Glomerular endothelial cell (primary cell): Measurements from ENCODE around the gene ANKRD44. TPM values are rescaled to one million over a fixed set of nuclear protein-coding genes. Genes with fewer than 3 reads are reported as not detected.

Experiments
- DNase-seq: peaks from one replicate; pipeline ENCODE4 v3.0.0-alpha.2; 2011; ENCODE audit warnings: low read depth, low spot score; ENCODE audit errors: extremely low read depth
- total RNA-seq: library from RNA; depleted of rRNA; stranded (reverse); fragments of >200 nt; gene quantifications from 2 replicates; pipeline ENCODE4 v1.2.3, GENCODE V29; 2015

ANKRD44 gene
- total RNA-seq, 1 donor from 2014 or later, result 11.6 TPM

DNA sequence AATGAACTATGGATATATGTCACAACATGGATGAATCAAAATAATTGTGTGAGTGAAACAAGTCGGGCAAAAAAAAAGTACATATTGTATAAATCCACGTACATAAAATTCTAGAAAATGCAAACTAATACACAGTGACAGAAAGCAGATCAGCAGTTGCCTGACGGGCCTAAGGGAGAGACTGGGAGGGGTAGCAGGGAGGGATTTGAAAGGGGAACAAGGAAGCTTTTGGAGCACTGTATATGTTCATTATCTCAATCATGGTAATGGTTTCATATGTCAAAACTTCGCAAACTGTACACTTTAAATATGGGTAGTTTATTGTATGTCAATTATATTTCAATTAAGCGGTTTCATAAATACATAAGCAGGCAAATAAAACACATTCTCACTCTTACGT is 153.8 kb downstream of the ANKRD44 start:
- DNase-seq, result no peak

DNA sequence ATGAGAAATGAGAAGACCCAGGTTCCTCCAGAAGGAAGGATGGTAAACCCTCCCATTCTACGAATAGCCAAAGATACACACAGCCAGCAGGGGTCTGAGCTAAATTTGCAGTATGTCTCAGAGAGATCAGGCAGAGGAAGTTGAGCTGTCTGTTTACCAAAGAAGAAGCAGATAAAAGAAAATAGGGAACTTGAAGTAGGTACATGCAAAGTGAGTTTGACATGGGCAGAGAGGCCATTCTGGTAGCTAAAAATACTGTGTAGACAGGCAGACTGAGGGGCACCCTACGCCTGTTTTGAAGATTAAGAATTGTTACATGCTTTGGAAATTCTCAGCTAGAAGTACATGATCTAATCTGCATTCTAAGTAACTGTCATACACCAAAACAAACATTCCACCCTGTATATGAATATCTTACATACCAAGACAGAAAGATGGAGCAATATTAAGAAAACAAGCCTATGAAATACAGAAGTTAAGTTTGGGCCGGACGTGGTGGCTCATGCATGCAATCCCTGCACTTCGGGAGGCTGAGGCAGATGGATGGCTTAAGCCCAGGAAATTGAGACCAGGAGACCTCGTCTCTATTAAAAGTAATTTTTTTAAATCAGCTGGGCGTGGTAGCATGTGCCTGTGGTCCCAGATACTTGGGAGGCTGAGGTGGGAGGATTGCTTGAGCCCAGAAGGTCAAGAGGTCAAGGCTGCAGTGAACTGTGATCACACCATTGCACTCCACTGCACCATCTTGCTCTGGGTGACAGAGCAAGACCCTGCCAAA is 157.9 kb downstream of the ANKRD44 start:
- DNase-seq, result no peak

DNA sequence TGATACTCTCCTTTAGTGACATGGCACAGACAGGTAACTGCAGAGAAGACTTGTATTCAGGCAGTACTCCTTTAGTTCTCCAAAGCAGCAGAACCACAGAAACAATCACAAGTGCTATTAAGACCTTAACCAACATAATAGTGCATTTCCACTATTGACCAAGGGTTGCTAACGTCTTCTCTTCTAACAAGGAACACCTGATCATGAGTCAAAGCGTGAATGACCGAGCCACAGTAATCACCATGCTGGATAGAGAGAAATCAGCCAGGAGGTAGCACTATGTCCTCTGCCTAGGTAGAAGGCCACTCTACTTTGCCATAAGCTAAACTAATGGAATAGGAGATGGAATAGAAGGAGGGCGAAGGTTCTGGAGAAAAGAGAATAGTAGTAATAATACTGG is 161.0 kb downstream of the ANKRD44 start:
- no peak for DNase-seq

DNA sequence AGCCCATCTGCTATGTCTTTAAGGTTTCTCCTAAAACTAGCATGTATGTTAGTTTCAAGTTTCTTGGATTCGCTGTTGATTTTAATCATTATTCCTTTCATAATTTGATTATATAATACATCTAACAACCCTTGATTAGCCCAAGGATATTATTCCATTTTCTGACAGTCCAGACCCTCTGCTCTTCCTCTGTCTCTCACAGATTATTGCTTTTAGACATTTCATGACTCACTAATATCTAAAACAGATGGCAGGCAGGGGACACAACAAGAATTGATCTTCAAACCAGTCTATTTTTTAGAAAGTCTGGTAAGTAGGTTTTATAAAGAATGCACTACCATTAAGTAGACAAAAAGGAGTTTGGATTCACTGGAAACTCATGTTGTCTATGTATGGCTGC is 162.2 kb downstream of the ANKRD44 start:
- no peak for DNase-seq

DNA sequence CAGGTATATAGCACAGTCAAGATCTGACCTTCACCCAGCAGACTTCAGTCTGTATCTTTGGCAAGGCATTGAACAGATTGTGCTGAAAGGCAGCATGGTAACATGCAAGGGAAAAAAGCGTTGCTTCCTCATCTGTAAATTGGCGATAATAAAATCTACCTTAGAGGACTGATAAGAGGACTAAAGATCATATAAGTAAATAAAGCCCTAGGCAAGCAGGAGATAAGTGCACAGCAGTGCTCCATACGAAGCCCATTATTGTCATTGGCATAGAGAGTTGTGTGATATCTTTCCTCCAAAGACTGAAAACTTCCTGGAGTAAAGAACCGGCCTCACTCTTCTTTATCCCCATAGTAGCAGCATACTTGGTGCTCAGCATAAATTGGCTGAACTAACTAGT is 162.6 kb downstream of the ANKRD44 start:
- no peak for DNase-seq

DNA sequence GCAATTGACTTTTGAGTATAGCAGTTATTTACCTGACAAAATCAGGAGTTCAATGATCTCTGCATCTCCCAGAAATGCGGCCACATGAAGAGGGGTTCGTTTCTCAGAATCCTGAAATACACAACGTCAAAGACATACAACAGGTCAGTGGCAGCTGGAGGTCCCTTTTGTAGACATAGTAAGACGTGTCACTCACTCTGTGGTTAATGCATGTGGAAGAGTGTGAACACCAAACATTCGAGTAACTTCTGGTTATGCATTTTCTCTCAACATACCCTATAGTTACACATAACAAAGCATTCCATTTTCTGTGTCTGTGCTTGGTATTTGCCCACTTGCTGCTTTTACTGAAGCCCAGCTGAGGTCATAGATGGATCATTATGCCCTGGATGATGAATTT is 163.6 kb downstream of the ANKRD44 start:
- DNase-seq, result no peak

DNA sequence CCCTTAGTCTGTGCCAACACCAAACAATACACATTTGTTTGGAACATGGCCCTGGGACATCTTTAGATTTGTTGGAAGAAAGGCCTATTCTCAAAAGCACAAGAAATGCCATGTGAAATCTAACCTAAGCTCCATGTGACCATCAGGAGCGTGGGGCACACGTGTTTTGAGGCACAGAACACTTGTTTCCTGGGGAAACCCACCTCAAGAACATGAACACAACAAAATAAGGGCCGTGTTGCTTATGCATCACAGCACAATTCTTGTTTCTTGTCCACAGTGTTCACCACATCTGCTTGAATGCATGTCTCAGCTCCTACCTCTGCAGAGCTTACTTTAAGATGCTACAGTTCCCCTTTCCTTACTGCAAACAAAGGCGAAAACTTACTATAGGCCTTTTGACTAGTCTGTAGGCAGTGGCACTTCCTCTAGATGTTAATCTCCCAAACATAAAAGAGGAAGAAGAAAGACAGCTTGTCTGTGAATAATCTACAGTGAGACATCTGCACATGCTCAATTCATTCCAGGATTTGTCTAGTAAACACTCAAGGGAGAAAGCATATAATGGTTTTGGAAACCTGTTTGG is 165.0 kb downstream of the ANKRD44 start:
- no peak for DNase-seq

DNA sequence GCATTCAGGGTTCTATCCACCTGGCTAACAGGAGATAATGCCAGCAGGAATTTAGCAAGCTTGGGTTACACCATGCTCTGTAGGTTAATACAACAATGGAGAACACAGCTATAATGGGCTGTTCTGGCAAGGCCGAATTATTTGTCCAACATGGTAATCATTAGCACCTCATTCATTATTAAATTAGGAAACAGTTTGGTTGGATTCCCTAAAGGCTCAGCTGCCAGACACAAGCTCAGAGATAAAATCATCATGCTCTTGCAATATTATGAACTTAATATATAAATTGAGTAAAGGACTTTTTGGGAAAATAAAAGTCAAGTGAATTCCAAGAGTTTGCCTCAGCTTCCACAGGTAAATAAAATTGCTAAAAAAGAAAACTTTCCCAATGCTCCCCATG is 166.4 kb downstream of the ANKRD44 start:
- DNase-seq, result no peak

DNA sequence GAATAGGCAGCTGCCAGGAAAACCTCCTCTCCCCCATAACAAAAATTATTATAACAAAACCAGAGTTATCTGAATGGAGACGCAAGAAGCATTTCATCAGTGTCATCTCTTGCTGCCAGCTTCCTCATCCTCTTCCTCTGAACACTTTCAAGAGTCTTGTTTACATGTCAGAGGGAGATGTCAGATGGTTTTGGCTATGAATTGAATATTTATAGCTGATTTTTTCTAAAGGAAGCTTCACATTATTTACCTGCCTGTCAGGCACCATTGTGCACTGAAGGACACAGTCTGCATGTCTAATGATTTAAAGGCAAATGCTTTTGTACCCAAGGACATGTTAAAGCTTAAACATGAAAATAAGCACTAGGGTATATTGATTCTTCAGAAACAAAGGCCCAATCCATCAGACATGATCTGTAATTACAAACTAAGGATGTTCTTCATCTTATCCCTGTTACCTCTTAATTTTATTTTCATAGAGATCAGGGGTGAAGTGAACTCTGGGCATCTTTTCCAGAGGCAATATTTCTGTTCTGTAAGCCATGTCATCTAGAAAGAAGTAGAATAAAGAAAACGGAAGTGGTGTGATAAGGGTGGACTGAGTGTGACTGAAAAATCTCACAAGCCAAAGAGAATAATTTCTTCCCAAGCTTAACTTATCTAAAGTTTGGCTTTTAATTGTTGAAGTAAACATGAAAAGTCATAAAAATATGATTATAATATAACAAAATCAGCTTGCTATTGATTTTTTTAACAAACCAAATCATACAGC is 168.7 kb downstream of the ANKRD44 start:
- no peak for DNase-seq

DNA sequence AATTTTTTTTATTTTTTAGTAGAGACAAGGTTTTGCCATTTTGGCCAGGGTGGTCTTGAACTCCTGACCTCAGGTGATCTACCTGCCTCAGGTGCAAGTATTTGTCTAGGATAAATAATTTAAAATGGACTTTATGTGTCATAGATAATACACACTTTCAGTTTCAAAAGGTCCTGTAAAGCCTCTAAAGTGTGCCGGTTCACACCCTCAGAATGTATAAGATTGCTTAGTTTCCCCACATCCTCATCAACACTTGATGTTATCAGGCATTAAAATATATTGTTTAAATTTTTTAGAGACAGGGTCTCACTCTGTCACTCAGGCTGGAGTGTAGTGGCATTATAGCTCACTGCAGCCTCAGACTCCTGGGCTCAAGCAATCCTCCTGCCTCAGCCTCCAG is 170.5 kb downstream of the ANKRD44 start:
- no peak for DNase-seq

DNA sequence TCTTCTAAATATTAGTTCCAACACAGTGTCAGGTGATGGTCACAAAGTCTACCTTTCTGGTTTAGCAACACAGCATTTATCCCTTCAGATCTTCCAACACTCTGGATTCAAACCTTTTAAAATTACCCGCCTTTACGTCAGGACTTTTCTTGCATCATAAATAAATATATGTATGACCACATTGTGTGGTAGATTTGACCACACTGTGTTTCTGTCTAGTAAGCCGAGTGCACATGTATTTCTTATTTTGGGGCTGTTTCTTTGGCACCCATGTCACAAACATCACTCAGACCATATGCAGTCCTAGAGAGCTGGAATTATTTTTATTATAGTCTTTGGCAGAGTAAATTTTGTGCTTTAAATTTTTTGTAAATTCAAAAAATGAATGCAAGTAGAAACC is 172.1 kb downstream of the ANKRD44 start:
- DNase-seq, result no peak

DNA sequence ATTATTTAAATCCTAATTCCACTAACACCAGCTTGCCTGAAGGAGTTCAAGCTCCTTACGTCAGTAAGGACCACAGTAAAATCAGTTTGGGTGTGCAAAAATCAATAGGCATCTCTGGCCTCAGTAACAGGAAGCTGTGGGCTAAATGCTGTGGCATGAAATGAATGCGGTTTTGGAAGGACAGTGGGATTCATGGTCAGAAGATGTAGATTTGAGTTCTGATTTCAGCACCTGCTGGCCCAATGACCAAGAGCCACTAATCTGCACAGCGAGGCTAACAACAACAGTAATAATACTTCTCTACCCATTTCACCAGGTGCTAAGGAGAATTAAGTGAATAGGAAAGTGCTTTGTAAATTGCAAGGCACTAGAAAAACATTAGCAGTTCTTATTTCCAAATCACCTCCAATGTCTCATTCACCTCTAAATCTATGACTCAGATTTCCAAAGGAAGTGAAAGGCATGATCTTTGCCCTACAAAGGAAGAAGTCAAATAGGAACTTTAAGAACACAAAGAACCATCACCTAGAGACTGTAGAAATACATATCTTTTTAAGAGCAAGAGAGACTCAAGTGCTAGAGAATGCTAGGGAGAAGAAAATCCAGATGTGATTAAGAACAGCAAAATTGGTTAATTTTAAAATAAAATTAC is 172.6 kb downstream of the ANKRD44 start:
- DNase-seq, result no peak

DNA sequence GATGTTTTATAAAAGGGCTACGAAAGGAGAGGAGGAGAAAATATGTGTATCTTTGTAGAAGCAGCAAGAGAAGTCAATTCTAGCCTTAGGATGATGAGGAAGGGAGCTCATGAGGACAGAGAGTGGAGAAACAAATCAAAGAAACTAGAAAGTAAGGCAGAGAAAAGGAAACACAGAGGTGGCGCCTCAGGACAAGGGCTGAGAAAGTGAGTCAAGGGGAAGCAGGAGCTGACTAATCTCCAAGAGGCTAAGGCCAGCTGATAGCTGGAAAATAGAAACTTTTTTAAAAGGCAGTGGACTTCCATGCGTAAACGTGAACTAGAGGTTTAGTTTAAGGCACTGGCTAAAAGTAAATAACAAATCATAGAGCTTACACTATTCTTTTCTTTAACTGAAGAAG is 173.3 kb downstream of the ANKRD44 start:
- no peak for DNase-seq

DNA sequence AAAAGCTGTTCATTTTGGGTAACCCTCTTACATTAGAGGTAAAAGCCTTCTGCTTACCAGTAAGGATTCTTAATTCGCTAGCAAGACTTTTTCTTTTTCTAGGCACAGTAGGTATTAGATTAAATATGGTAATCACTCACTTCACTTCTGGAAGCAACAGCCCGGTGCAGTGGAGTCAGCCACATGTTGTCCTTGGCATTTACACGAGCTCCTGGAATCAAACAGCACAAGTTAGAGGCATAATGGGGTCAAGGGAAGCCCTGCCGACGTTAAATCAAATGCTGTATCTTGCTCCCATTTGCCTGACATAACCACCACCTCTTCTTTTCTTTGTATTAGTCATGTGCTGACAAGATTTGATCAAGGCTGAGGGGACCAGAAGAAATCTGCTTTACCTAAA is 174.1 kb downstream of the ANKRD44 start:
- DNase-seq, result no peak

DNA sequence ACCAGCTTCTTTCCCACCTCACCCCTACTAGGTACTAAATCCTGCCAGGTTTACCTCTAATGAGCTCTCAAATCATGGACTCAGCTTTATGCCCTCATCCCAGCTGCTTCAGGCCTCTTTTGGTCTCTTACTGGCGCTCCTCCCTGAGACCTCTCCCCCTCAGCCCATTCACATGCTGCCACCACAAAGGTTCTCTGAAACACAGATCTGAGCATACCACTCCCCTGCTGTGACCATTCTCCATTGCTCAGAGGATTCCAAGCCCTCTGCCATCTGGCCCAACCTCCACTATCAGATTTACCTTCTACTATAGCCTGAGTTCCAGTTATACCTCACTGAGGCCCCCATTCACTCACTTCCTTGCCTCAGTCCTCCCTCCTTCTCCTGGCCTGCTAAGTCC is 174.8 kb downstream of the ANKRD44 start:
- DNase-seq, result no peak

DNA sequence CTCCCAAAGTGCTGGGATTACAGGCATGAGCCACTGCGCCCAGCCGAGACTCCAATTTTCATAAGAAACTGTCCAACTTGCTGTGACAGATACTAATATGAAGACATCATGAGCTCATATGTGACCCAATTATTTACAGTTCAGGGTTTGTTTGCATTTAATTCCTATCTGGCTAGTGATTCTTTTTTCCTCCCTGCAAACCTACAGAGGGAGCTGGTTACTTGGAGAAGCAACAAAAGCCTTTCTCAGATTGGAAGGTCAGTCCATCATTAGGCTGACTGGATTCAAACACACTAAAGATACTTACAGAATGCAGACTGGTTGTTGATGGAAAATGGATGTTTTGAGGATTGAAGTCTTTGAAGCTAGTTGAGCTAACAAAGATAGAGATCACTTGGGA is 176.4 kb downstream of the ANKRD44 start:
- no peak for DNase-seq

DNA sequence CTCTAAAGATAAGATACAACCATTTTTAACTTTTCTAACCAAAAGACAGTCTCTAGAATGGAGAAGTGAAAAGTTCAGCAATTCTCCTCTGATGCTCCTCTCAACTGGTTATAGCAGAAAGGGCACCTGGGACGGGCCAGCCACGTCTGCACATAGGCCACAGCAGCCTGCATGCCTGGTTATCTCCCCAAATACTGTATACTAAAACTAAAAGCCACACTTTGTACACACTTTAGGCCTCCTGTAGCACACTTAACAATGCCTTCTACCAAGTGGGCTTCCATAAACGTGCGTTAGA is 179.1 kb downstream of the ANKRD44 start:
- no peak for DNase-seq

DNA sequence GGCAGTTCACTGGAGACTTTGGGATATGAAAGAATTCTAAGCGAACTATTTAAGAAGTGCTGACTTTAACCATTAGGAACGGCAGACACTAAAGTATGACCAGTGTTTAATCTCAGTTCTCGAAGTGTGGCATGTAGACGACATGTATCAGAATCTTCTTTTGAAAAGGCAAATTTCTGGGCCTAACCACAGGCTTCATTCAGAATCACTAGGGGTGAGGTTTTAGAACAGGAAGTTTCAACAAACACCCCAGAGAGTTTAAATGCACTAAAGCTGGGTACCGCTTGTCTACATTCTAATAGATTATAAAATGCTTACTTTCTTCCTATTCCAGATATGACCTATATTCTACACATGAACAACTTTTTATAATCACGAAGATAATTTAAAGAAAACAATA is 180.3 kb downstream of the ANKRD44 start:
- no peak for DNase-seq

DNA sequence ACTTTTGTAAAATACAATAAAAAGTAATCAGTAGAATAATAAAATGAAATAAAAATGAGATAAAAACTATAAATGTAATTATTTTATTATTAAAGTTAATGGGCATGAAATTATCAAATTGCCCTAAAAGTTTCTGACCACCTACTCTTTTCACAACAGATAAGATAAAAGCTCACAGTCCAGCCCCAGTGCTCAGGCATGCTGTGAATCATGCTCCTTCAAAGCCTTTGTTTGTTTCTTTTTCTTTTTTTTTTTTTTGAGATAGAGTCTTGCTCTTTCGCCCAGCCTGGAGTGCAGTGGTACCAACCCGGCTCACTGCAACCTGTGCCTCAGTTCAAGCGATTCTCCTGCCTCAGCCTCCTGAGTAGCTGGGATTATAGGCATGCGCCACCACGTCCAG is 181.7 kb downstream of the ANKRD44 start:
- DNase-seq, result no peak

DNA sequence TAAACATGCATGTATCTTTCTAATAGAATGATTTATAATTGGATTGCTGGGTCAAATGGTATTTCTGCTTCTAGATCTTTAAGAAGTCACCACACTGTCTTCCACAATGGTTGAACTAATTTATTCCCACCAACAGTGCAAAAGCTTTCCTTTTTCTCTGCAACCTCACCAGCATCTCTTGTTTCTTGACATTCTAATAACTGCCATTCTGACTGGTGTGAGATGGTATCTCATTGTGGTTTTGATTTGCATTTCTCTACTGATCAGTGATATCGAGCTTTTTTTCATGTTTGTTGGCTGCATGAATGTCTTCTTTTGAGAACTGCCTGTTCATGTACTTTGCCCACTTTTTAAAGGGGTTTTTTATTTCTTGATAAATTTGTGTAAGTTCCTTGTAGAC is 182.5 kb downstream of the ANKRD44 start:
- no peak for DNase-seq

DNA sequence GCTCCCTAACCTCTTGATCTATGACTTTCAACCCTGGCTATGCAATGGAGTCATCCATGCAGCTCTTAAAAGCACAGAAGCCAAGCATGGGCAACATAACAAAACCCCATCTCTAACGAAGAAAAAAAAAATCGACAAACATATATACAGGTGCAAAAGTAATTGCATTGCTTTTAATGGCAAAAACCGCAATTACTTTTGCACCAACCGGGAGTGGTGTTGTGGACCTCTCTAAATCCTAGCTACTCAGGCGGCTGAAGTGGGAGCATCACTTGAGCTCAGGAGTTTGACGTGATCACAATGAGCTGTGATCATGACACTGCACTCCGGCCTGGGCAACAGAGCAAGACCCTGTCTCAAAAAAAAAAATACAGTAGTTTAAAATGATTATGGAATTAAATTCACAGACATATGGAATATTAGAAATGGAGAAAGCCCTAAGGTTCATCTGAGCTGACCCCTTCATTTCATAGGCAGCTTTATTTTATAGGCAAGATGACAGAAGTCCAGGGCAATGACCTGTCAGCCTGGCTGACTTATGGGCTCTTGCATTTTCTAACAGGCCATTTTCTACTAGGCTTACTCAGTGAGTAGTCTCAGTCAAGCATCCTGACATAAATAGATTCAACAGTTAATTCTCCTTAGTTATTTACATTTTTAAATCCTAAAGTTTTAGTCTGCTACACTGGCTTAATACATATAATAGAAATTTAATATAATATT is 183.8 kb downstream of the ANKRD44 start:
- DNase-seq, result no peak
